Spleen (tissue), 11 donors: ENCODE data around the gene NGF. TPM values are rescaled to one million over a fixed set of nuclear protein-coding genes. Genes with fewer than 3 reads are reported as not detected.

Source experiments
- DNase-seq: peaks from one replicate; pipeline ENCODE4 v3.0.0-alpha.2; 2020
- H3K27ac ChIP-seq, 8 donors: fragments of 200-600 bp; sonication (generic) in 7 of 8; 1 replicate in 4 of 8; 2 replicates in 4 of 8; pipeline versions ENCODE4 v1.5.0 to v1.8.0; 2016 to 2021; ENCODE audit warnings: inconsistent platforms in 4 of 8, mild to moderate bottlenecking in 4 of 8, moderate library complexity in 1 of 8
- H3K27me3 ChIP-seq, 7 donors: fragments of 200-600 bp; sonication (generic) in 6 of 7; replicated peaks in 1 of 7; 1 replicate in 4 of 7; 2 replicates in 3 of 7; pipeline versions ENCODE4 v1.5.0 to v1.8.0; 2016 to 2021; ENCODE audit warnings: inconsistent platforms in 3 of 7, mild to moderate bottlenecking in 1 of 7
- H3K36me3 ChIP-seq, 6 donors: fragments of 200-600 bp; sonication (generic) in 5 of 6; 1 replicate in 4 of 6; 2 replicates in 2 of 6; pipeline versions ENCODE4 v1.5.0 to v1.8.0; 2016 to 2021; ENCODE audit warnings: inconsistent platforms in 2 of 6
- H3K4me1 ChIP-seq, 6 donors: fragments of 200-600 bp; sonication (generic) in 5 of 6; 1 replicate in 3 of 6; 2 replicates in 3 of 6; pipeline versions ENCODE4 v1.5.0 to v1.8.0; 2016 to 2021; ENCODE audit warnings: inconsistent platforms in 3 of 6
- H3K4me3 ChIP-seq, 8 donors: fragments of 200-600 bp; sonication (generic) in 7 of 8; 1 replicate in 4 of 8; 2 replicates in 4 of 8; pipeline versions ENCODE4 v1.5.0 to v1.8.0; 2016 to 2021; ENCODE audit warnings: inconsistent platforms in 4 of 8, mild to moderate bottlenecking in 4 of 8, moderate library complexity in 2 of 8
- H3K9me3 ChIP-seq, 8 donors: fragments of 200-600 bp; sonication (generic) in 7 of 8; 1 replicate in 4 of 8; 2 replicates in 4 of 8; pipeline versions ENCODE4 v1.5.0 to v1.8.0; 2016 to 2021; ENCODE audit warnings: inconsistent platforms in 4 of 8
- CTCF ChIP-seq, 11 experiments: fragments of 200-600 bp in 7 of 11; fragments of 450-650 bp in 4 of 11; sonication (generic) in 4 of 11; IDR thresholded peaks in 8 of 11; conservative IDR thresholded peaks in 3 of 11; 1 replicate in 7 of 11; 2 replicates in 4 of 11; pipeline versions ENCODE4 v1.4.0 to v1.8.0; 2016 to 2021; ENCODE audit warnings: antibody characterized with exemption in 11 of 11, inconsistent platforms in 4 of 11, mild to moderate bottlenecking in 1 of 11
- POLR2A ChIP-seq, 3 donors: fragments of 450-650 bp; IDR thresholded peaks; one replicate each; pipeline ENCODE4 v1.5.1; 2017; ENCODE audit warnings: antibody characterized with exemption in 3 of 3, mild to moderate bottlenecking in 1 of 3
- POLR2AphosphoS5 ChIP-seq, 3 donors: sonication (generic); formaldehyde crosslinking; IDR thresholded peaks; one replicate each; pipeline ENCODE4 v1.5.1; 2017; ENCODE audit warnings: antibody characterized with exemption in 3 of 3
- WGBS, 5 donors: extraction: QIAGEN DNeasy Blood & Tissue Kit in 3 of 5; methylation state at CpG; one replicate each; pipeline versions ENCODE4 v1.1.5 to v1.1.7; 2013 to 2018; 5-methylcytosine and 5-hydroxymethylcytosine counted together
- intact Hi-C: fragments of 100-400 bp; cut with DNase I; formaldehyde crosslinking; loops from one replicate; pipeline ENCODE4 v1.15.0; 2023; ENCODE audit warnings: low total_unique reads
- polyA plus RNA-seq, 3 donors: library from polyadenylated mRNA; stranded (reverse); fragments of 200-250 nt; gene quantifications; one replicate each; pipeline ENCODE4 v1.2.1, GENCODE V29; 2013
- total RNA-seq, 7 donors: library from RNA; depleted of rRNA in 3 of 7; stranded (reverse); fragments of >200 nt in 3 of 7; fragmentation: NEBNext Ultra II Directional in 4 of 7; extraction: Animal tissue kit (Norgen Biotek cat#: 25700) in 4 of 7; gene quantifications; one replicate each; pipeline versions ENCODE4 v1.1.0 to v1.2.1, GENCODE V29; 2016 to 2021
- donor health status: healthy with polysubstance abuse.
- donor health status: DM: no; HTN: no; CAD: no; lungs with moderate emphysema.
- donor health status: DM: no; HTN: no; CAD: no.
- donor health status: Bipolar disorder and iron deficiency.
- donor health status: healthy.
- donor health status: DM: no; HTN: no; CAD: no.
- donor health status: DM: yes; HTN: yes; CAD: no.

Gene NGF
- total and polyA plus RNA-seq, 10 donors = 0.34 to 4.6 (median 2.0) TPM

- intact Hi-C loops = no loop called here
- peaks cover 0 to 27% (median 15%) of the 10 kb centered on the region in 8 donors for H3K9me3 ChIP-seq
- no peak for TF ChIP-seq POLR2A (IDR thresholded peaks at IDR 0.05)
- TF ChIP-seq POLR2AphosphoS5 (IDR thresholded peaks at IDR 0.05) = no peak
- no peak for TF ChIP-seq CTCF (IDR thresholded peaks at IDR 0.05 in 8 of 11, conservative IDR thresholded peaks at IDR 0.05 in 3 of 11)
- H3K27ac ChIP-seq = no peak overlapping the region
- H3K4me3 ChIP-seq = no peak overlapping the region
- no peaks in the 10 kb centered on the region for H3K27me3 ChIP-seq
- DNase-seq = no peak
- WGBS, 5 donors = 90 to 98% (median 94%) methylated on average over 1 of the region's 1 CpG
- H3K36me3 ChIP-seq = no peaks in the 10 kb centered on the region
- no peaks in the 10 kb centered on the region for H3K4me1 ChIP-seq
These were observed 92.8 kb downstream of the NGF start for GRCh38 chr1:115245227-115245626.

DNA sequence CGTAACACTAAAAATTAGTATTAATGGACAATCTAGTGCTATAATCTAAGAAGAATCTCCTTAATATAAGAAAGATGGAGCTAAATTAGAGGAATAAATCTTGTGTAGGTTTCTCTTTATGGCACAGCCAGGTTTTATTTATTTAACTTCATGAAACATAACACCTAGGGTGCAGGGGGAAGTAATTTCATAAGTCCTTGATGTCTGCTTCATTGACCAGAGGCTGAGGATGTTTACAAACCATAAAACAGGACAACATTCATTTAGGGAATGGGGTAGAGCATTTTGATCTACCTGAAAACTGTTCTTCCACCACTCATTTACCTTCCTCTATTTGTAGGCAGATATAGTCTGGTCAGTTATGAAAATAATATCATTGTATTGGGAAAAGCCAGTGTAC lies 95.5 kb downstream of the NGF start:
- TF ChIP-seq CTCF (IDR thresholded peaks at IDR 0.05 in 8 of 11, conservative IDR thresholded peaks at IDR 0.05 in 3 of 11) (no peak), POLR2A (IDR thresholded peaks at IDR 0.05) (no peak), POLR2AphosphoS5 (IDR thresholded peaks at IDR 0.05) (no peak)

GRCh38 chr1:115241309-115241708 lies 96.7 kb downstream of the NGF start:
- DNase-seq = no peak
- no peaks in the 10 kb centered on the region for H3K27me3 ChIP-seq
- no peaks in the 10 kb centered on the region for H3K4me1 ChIP-seq
- no peak overlapping the region for H3K27ac ChIP-seq
- H3K36me3 ChIP-seq = no peaks in the 10 kb centered on the region
- WGBS, 5 donors = 60 to 91% (median 76%) methylated on average over 1 of the region's 1 CpG
- H3K9me3 ChIP-seq = peaks cover 0 to 15% (median 11%) of the 10 kb centered on the region in 8 donors
- no peak overlapping the region for H3K4me3 ChIP-seq
- TF ChIP-seq CTCF (IDR thresholded peaks at IDR 0.05 in 8 of 11, conservative IDR thresholded peaks at IDR 0.05 in 3 of 11) = no peak
- TF ChIP-seq POLR2AphosphoS5 (IDR thresholded peaks at IDR 0.05) = no peak
- TF ChIP-seq POLR2A (IDR thresholded peaks at IDR 0.05) = no peak
- intact Hi-C loops = no loop called here

More for the DNA sequence above, 95.5 kb downstream of the NGF start:
- Histone ChIP-seq H3K4me3 (no peak overlapping the region), H3K4me1 (no peaks in the 10 kb centered on the region), H3K27ac (no peak overlapping the region), H3K9me3 (peaks cover 0 to 20% (median 11%) of the 10 kb centered on the region in 8 donors), H3K36me3 (no peaks in the 10 kb centered on the region), H3K27me3 (no peaks in the 10 kb centered on the region)
- no peak for DNase-seq
- WGBS, 5 donors = 82 to 98% (median 93%) methylated on average over 1 of the region's 1 CpG
- intact Hi-C loops = no loop called here

DNA sequence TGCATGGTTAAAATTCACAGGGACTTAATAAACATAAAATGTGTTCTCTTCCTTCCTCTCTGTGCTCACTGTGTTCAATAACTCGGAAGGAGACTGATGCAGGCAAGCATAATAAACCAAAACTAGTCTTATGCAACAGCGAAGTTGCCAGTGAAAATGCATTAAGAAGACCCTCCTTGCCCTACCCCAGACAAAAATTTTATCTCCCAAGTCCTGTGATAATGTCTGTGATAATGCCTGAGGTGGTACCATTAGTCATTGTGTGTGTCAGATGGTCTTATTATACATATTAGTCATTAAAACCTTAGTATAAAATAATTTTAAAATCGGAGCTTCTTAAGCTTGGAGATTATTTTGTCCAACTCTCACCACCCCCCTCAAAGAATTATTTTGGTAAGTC lies 97.8 kb downstream of the NGF start:
- intact Hi-C loops = no loop called here
- Histone ChIP-seq H3K36me3 (no peaks in the 10 kb centered on the region), H3K9me3 (peaks cover 0 to 10% (median 6%) of the 10 kb centered on the region in 8 donors), H3K4me3 (no peak overlapping the region), H3K4me1 (no peaks in the 10 kb centered on the region), H3K27ac (no peak overlapping the region), H3K27me3 (no peaks in the 10 kb centered on the region)
- TF ChIP-seq POLR2AphosphoS5 (IDR thresholded peaks at IDR 0.05) (no peak), POLR2A (IDR thresholded peaks at IDR 0.05) (no peak), CTCF (IDR thresholded peaks at IDR 0.05 in 8 of 11, conservative IDR thresholded peaks at IDR 0.05 in 3 of 11) (no peak)
- no peak for DNase-seq
- WGBS, 5 donors = 60 to 87% (median 79%) methylated on average over 3 of the region's 3 CpGs
